ENCODE data around the gene SAMHD1. TPM values are rescaled to one million over a fixed set of nuclear protein-coding genes. Genes with fewer than 3 reads are reported as not detected.

SAMHD1 gene
- total and polyA plus RNA-seq, 2 of the 13 experiments (the other 11 are each of a cell fraction or from before 2014, with no cell fraction given) = 16.9 to 43.5 TPM

- Histone ChIP-seq H3K27me3 (ENCODE audit: control insufficient read depth in 1 of 2, insufficient read depth in 2 of 2, low read length in 2 of 2) (no peaks in the 10 kb centered on the region), H3K27ac (ENCODE audit: extremely low read length, insufficient read depth, low read length) (no peak within 1 kb of the TSS), H2AFZ (ENCODE audit: low read length) (peak within 1 kb of the TSS; percentile 49), H4K20me1 (ENCODE audit: insufficient read depth, low read length) (no peaks in the 10 kb centered on the region), H3K36me3 (replicated peaks in 1 of 2; ENCODE audit: control insufficient read depth in 1 of 2, insufficient read depth in 2 of 2, low read length in 2 of 2) (no peaks in the 10 kb centered on the region), H3K4me2 (ENCODE audit: low read depth, low read length) (peak within 1 kb of the TSS; percentile 100), H3K79me2 (ENCODE audit: insufficient read depth, low read length) (no peaks in the 10 kb centered on the region), H3K9me3 (ENCODE audit: low read length) (no peaks in the 10 kb centered on the region), H3K4me1 (ENCODE audit: insufficient read depth, low read length) (peaks cover 62% of the 10 kb centered on the region), H3K4me3 (replicated peaks in 1 of 3; ENCODE audit: insufficient read depth in 1 of 3, low read depth in 2 of 3, low read length in 3 of 3) (peak within 1 kb of the TSS; percentile 23 to 72 (median 50)), H3K9ac (ENCODE audit: insufficient read depth, low read depth, low read length) (peak within 1 kb of the TSS; percentile 39)
- WGBS (ENCODE audit: low lambda C conversion rate) = 4% methylated on average over 12 of the region's 14 CpGs
- ChIA-PET CTCF (ENCODE audit: low intra/inter-chr PET ratio, low total read pairs) (no interaction called here), POLR2A (interaction anchor here (1.2 to 3.2 kb wide), 5 partner anchors 10 to 130 kb away, joined by 3 to 22 read pairs (median 11); partner anchors contain the start of genes DSN1 and NDRG3)
- intact Hi-C loops (cut with micrococcal nuclease; ENCODE audit: unreplicated experiment) = loop anchor here (1.0 kb wide), 1 partner anchor 12 kb away; no protein-coding TSS in a partner anchor
- DNase-seq (ENCODE audit: low spot score) (peak; percentile 86), FAIRE-seq (peak; percentile 76), ATAC-seq (peak; percentile 88)
- in situ Hi-C loops (cut with HindIII; ENCODE audit: extremely low pct_ligation_motif_present, low pct_unique_long_range_greater_than_20kb) = no loop called here
- BruUV-seq (replicated peaks) = no TSS peak
- TF ChIP-seq ZNF687 (CRISPR knock-in tag; IDR thresholded peaks at IDR 0.05) (peak; percentile 95), USF2 (IDR thresholded peaks at IDR 0.05; ENCODE audit: low read depth, low read length) (no peak), USF2 (CRISPR knock-in tag; IDR thresholded peaks at IDR 0.05; ENCODE audit: borderline replicate concordance) (no peak), MAX (IDR thresholded peaks at IDR 0.05) (peak; percentile 77; the same call in 1 of the 2 replicates), ZFP62 (CRISPR knock-in tag; IDR thresholded peaks at IDR 0.05) (no peak), ZSCAN9 (CRISPR knock-in tag; IDR thresholded peaks at IDR 0.05; ENCODE audit: borderline replicate concordance) (0 out of 2 replicates have a peak, but pooled peaks have one; percentile 40), ZBTB20 (CRISPR knock-in tag; IDR thresholded peaks at IDR 0.05; ENCODE audit: borderline replicate concordance, low read depth) (peak; percentile 57; the same call in 1 of the 2 replicates), RBFOX2 (IDR thresholded peaks at IDR 0.05; ENCODE audit: low read depth, low read length) (no peak), ZNF136 (CRISPR knock-in tag; IDR thresholded peaks at IDR 0.05; ENCODE audit: low read depth) (peak; percentile 27; the same call in 1 of the 2 replicates), DRAP1 (CRISPR knock-in tag; IDR thresholded peaks at IDR 0.05) (peak; percentile 64), FOSL2 (CRISPR knock-in tag; IDR thresholded peaks at IDR 0.05) (peak; percentile 38; the same call in 1 of the 2 replicates), MTF2 (CRISPR knock-in tag; IDR thresholded peaks at IDR 0.05; ENCODE audit: borderline replicate concordance) (no peak), ZNF577 (CRISPR knock-in tag; IDR thresholded peaks at IDR 0.05; ENCODE audit: borderline replicate concordance, low read depth) (no peak), E2F2 (CRISPR knock-in tag; IDR thresholded peaks at IDR 0.05; ENCODE audit: borderline replicate concordance) (no peak), HNRNPH1 (optimal IDR thresholded peaks at IDR 0.05; ENCODE audit: low read depth, low read length) (peak; percentile 27)
Measured at GRCh38 chr20:36875702-36876472, 75.6 kb downstream of the SAMHD1 start, which contains the start of gene TLDC2. Gene TLDC2, plus strand, starts transcription at chr20:36876138. Its CDS starts 37 bp downstream, at chr20:36876175.
